PC-3 (cell line): ENCODE measurements around the gene EID3. TPM values are rescaled to one million over a fixed set of nuclear protein-coding genes. Genes with fewer than 3 reads are reported as not detected.

Source experiments
- ATAC-seq: fragments of 200-7000 bp; cut with Tn5 transposase; 2 replicates; pipeline ENCODE4 v1.9.1; 2020; ENCODE audit warnings: mild to moderate bottlenecking, moderate library complexity
- BruUV-seq: library from RNA; stranded (reverse); fragments of 400-500 nt; replicated peaks from 2 replicates; lab custom pipeline; 2021; lab: Mats Ljungman, UMichigan
- CTCF ChIA-PET: fragments of 300-600 bp; sonication (Branson Sonifier 250); formaldehyde crosslinking; loops from one replicate; lab custom pipeline; 2022; ENCODE audit warnings: antibody characterized with exemption; lab: Charles Lee
- POLR2A ChIA-PET: fragments of 300-600 bp; sonication (Branson Sonifier 250); formaldehyde crosslinking; loops from one replicate; lab custom pipeline; 2022; ENCODE audit warnings: antibody characterized with exemption; ENCODE audit not compliant: unreplicated experiment; lab: Charles Lee
- DNase-seq: peaks from one replicate; pipeline ENCODE4 v3.0.0-alpha.2; 2015
- H2AFZ ChIP-seq: fragments of 300-600 bp; sonication (generic); 2 replicates; pipeline ENCODE4 v1.6.0; 2016; ENCODE audit warnings: antibody characterized with exemption, low read length
- H3F3A ChIP-seq: fragments of 300-600 bp; sonication (generic); one replicate; pipeline ENCODE4 v1.6.0; 2017; ENCODE audit warnings: antibody characterized with exemption, low read length, control low read depth, mild to moderate bottlenecking; ENCODE audit not compliant: unreplicated experiment
- H3K27ac ChIP-seq: fragments of 300-600 bp; sonication (generic); 2 replicates; pipeline ENCODE4 v1.5.1; 2016; ENCODE audit warnings: mild to moderate bottlenecking, low read length
- H3K27me3 ChIP-seq: fragments of 300-600 bp; sonication (generic); 2 replicates; pipeline ENCODE4 v1.6.1; 2016; ENCODE audit warnings: low read length, mixed read lengths
- H3K36me3 ChIP-seq: fragments of 300-600 bp; sonication (generic); 2 replicates; pipeline ENCODE4 v1.6.1; 2016; ENCODE audit warnings: low read depth, mixed run types, low read length, mixed read lengths
- H3K4me1 ChIP-seq: fragments of 300-600 bp; sonication (generic); 2 replicates; pipeline ENCODE4 v1.5.1; 2016; ENCODE audit warnings: low read length; ENCODE audit not compliant: insufficient read depth
- H3K4me2 ChIP-seq: fragments of 300-600 bp; sonication (generic); 2 replicates; pipeline ENCODE4 v1.6.0; 2016; ENCODE audit warnings: low read length
- H3K4me3 ChIP-seq: fragments of 300-600 bp; sonication (generic); 2 replicates; pipeline ENCODE4 v1.5.1; 2016; ENCODE audit warnings: mild to moderate bottlenecking, low read length, mixed read lengths
- H3K79me2 ChIP-seq: fragments of 300-600 bp; sonication (generic); 2 replicates; pipeline ENCODE4 v1.6.1; 2017; ENCODE audit warnings: low read length, mixed read lengths
- H3K9ac ChIP-seq: fragments of 300-600 bp; sonication (generic); 2 replicates; pipeline ENCODE4 v1.6.0; 2016; ENCODE audit warnings: mild to moderate bottlenecking, low read length
- H3K9me2 ChIP-seq: fragments of 300-600 bp; sonication (generic); replicated peaks from 2 replicates; pipeline ENCODE4 v1.6.1; 2016; ENCODE audit warnings: mixed run types, low read length, mixed read lengths
- H3K9me3 ChIP-seq: fragments of 300-600 bp; sonication (generic); 2 replicates; pipeline ENCODE4 v1.6.1; 2016; ENCODE audit warnings: low read length, mixed read lengths
- H4K20me1 ChIP-seq: fragments of 300-600 bp; sonication (generic); 2 replicates; pipeline ENCODE4 v1.6.1; 2016; ENCODE audit warnings: low read length, mixed read lengths
- EZH2 ChIP-seq: fragments of 300-600 bp; sonication (generic); IDR thresholded peaks from one replicate; pipeline ENCODE4 v1.6.1; 2017; ENCODE audit warnings: antibody characterized with exemption, mild to moderate bottlenecking, low read length; ENCODE audit not compliant: unreplicated experiment
- EZH2phosphoT487 ChIP-seq: fragments of 300-600 bp; sonication (generic); IDR thresholded peaks from 2 replicates; pipeline ENCODE4 v1.6.1; 2018; ENCODE audit warnings: mild to moderate bottlenecking, antibody characterized with exemption, low read length, borderline replicate concordance
- intact Hi-C: fragments of 100-400 bp; cut with micrococcal nuclease; formaldehyde crosslinking; loops from 2 replicates; pipeline ENCODE4 v1.9.0; 2023
- total RNA-seq: library from RNA; depleted of rRNA; stranded (reverse); fragments of >200 nt; gene quantifications from 2 replicates; pipeline ENCODE4 v1.2.3, GENCODE V29; 2014
- TF ChIP-seq, protein P1 (sequence below): fragments of 300-600 bp; sonication (generic); conservative IDR thresholded peaks from 2 replicates; pipeline ENCODE4 v1.5.1; 2017; ENCODE audit warnings: antibody characterized with exemption, low read depth, mild to moderate bottlenecking, low read length

Gene EID3
- total RNA-seq, 1 experiment from 2014 or later: 9.8 TPM

DNA sequence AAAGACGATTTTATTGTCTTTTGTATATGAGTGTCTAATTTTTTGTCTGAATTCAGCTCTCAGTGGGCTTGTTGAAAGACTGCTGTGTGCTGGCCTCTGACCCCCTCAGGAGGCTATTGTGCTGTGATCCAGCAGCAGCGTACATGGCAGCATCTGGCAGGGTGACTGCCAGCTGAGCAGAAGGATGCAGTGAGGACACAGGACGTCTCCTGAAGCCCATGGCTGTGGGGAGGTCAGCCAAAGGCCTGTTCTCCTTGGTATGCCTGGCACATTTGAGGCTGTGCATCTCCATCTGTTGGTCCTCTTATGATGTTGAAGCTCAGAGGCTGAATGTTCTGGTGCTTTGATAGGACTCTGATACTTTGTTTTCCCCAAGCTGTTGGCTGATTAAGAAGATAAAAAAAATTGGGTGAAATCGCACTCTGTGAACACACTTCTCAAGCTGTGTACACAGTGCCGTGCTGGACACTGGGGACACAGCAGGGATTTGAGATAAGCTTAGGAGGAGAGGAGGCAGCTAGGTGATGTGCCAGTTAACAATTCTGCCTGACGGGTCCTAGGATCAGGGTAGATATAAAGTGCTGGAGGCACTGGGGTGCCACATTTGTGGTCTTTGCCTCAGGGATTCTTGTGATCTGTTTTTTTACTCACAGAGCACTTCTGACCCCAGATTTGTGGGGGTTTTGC is 37.5 kb downstream of the EID3 start:
- no peak overlapping the region for H3K27ac ChIP-seq
- ChIA-PET CTCF (no interaction called here), POLR2A (no interaction called here)
- ATAC-seq (no peak), DNase-seq (no peak)
- BruUV-seq: no TSS peak
- H3K9me2 ChIP-seq: no peaks in the 10 kb centered on the region
- no peaks in the 10 kb centered on the region for H3K27me3 ChIP-seq
- no peaks in the 10 kb centered on the region for H3K9me3 ChIP-seq
- no peak overlapping the region for H2AFZ ChIP-seq
- no peak overlapping the region for H3K9ac ChIP-seq
- H3K4me3 ChIP-seq: no peak overlapping the region
- no peak overlapping the region for H3K4me2 ChIP-seq
- peaks cover 19% of the 10 kb centered on the region for H3F3A ChIP-seq
- intact Hi-C loops: no loop called here
- peaks cover 66% of the 10 kb centered on the region for H3K79me2 ChIP-seq
- peaks cover 3% of the 10 kb centered on the region; the same call in 1 of the 2 replicates for H3K4me1 ChIP-seq
- TF ChIP-seq, protein P1, sequence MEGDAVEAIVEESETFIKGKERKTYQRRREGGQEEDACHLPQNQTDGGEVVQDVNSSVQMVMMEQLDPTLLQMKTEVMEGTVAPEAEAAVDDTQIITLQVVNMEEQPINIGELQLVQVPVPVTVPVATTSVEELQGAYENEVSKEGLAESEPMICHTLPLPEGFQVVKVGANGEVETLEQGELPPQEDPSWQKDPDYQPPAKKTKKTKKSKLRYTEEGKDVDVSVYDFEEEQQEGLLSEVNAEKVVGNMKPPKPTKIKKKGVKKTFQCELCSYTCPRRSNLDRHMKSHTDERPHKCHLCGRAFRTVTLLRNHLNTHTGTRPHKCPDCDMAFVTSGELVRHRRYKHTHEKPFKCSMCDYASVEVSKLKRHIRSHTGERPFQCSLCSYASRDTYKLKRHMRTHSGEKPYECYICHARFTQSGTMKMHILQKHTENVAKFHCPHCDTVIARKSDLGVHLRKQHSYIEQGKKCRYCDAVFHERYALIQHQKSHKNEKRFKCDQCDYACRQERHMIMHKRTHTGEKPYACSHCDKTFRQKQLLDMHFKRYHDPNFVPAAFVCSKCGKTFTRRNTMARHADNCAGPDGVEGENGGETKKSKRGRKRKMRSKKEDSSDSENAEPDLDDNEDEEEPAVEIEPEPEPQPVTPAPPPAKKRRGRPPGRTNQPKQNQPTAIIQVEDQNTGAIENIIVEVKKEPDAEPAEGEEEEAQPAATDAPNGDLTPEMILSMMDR: no peak
- H4K20me1 ChIP-seq: peaks cover 30% of the 10 kb centered on the region
- H3K36me3 ChIP-seq: peaks cover 83% of the 10 kb centered on the region

DNA sequence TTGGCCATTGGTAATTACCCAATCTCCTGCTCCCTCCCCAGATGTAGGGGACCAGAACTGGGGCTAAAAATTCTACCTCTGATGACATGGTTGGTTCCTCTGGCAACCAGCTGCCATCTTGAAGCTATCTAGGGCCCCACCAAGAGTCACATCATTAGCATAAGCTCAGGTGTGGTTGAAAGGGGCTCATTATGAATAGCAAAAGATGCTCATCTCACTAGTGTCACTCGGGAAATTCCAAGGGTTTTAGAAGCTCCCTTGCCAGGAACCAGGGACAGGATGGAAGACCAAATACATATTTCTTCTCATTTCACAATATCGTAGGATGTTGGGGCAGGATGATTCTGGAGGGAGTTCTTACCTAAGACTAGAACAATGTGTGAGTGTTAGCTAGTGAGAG is 38.6 kb downstream of the EID3 start:
- Histone ChIP-seq H3K79me2 (peaks cover 66% of the 10 kb centered on the region), H4K20me1 (peaks cover 32% of the 10 kb centered on the region), H3K4me2 (no peak overlapping the region), H3K9ac (no peak overlapping the region), H3K9me2 (no peaks in the 10 kb centered on the region), H3K27ac (no peak overlapping the region), H2AFZ (no peak overlapping the region), H3K4me3 (no peak overlapping the region), H3K36me3 (peaks cover 81% of the 10 kb centered on the region), H3F3A (peaks cover 21% of the 10 kb centered on the region), H3K4me1 (peaks cover 12% of the 10 kb centered on the region; the same call in 1 of the 2 replicates), H3K27me3 (no peaks in the 10 kb centered on the region), H3K9me3 (no peaks in the 10 kb centered on the region)
- TF ChIP-seq EZH2phosphoT487 (no peak), EZH2 (no peak)
- TF ChIP-seq, protein P1: no peak
- ATAC-seq (no peak), DNase-seq (no peak)
- intact Hi-C loops: no loop called here
- no TSS peak for BruUV-seq
- ChIA-PET CTCF (no interaction called here), POLR2A (no interaction called here)

DNA sequence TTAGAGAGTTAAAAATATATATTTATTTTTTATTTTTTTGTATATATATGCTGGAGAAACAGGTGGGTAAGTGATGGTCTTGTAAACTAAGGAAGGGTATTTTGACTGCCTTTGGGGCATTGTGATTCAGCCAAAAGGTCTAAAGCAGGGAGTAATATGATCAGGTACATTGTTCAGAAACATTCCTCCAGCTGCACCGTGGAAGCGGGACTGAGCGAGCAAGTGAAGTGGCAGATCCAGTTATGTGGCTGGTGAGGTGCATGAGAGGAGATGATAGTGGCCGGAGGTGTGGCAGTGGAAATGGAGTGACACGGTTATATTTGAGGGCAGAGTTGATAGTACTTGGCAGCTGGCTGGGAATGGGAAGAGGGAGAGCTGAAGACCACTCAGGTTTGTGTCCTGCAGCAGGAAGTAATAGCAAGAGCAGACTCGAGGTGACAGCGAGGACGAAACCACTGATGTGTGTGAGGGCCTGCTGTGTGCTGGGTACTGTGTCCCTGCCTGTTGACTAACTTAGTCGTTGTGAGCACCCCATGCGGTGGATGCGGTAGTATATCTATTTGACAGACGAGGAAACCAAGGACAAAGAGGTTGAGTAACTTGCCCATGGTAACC is 39.2 kb downstream of the EID3 start:
- H3K4me3 ChIP-seq: no peak overlapping the region
- no TSS peak for BruUV-seq

More for the DNA sequence above, 39.2 kb downstream of the EID3 start:
- intact Hi-C loops: no loop called here
- Histone ChIP-seq H3K27me3 (no peaks in the 10 kb centered on the region), H3F3A (peaks cover 24% of the 10 kb centered on the region), H4K20me1 (peaks cover 35% of the 10 kb centered on the region), H3K4me2 (no peak overlapping the region), H3K9me2 (no peaks in the 10 kb centered on the region), H3K79me2 (peaks cover 64% of the 10 kb centered on the region), H3K9me3 (no peaks in the 10 kb centered on the region), H3K9ac (no peak overlapping the region), H3K27ac (no peak overlapping the region), H3K4me1 (peaks cover 18% of the 10 kb centered on the region; the same call in 1 of the 2 replicates), H3K36me3 (peaks cover 83% of the 10 kb centered on the region), H2AFZ (no peak overlapping the region)
- ChIA-PET CTCF (no interaction called here), POLR2A (interaction anchor here (0.5 kb wide), 1 partner anchor 8 kb away, joined by 5 read pairs; no protein-coding TSS in a partner anchor)
- no peak for TF ChIP-seq EZH2phosphoT487
- TF ChIP-seq, protein P1: no peak
- TF ChIP-seq EZH2: no peak
- ATAC-seq: peak; percentile 5; the same call in 1 of the 2 replicates
- peak; percentile 59 for DNase-seq
